ENCODE measurements around the gene HINT3.

HINT3 gene

DNA sequence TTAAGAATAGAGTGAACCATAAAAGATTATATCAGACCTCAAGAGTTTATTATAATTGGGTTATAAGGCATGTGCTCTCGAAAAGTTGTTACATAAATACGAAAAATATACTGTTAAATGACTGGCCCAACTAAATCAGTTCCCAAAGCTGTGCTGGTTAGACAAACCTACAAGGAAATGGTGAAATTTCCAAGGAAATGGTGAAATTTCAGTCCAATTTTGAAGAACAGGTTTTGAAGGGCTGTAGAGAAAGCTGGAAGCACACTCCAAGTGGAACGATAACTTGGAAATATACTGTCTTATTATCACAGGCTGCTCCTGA is 29.4 kb downstream of the HINT3 start:
- DNase-seq (ENCODE audit: low read depth), result no peak
- TF ChIP-seq, protein P1, sequence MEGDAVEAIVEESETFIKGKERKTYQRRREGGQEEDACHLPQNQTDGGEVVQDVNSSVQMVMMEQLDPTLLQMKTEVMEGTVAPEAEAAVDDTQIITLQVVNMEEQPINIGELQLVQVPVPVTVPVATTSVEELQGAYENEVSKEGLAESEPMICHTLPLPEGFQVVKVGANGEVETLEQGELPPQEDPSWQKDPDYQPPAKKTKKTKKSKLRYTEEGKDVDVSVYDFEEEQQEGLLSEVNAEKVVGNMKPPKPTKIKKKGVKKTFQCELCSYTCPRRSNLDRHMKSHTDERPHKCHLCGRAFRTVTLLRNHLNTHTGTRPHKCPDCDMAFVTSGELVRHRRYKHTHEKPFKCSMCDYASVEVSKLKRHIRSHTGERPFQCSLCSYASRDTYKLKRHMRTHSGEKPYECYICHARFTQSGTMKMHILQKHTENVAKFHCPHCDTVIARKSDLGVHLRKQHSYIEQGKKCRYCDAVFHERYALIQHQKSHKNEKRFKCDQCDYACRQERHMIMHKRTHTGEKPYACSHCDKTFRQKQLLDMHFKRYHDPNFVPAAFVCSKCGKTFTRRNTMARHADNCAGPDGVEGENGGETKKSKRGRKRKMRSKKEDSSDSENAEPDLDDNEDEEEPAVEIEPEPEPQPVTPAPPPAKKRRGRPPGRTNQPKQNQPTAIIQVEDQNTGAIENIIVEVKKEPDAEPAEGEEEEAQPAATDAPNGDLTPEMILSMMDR (IDR thresholded peaks at IDR 0.05; ENCODE audit: insufficient read depth, low read depth, low read length, missing control alignments), result no peak
- peak overlapping the region; percentile 88 for H3K4me3 ChIP-seq (ENCODE audit: low read length)

DNA sequence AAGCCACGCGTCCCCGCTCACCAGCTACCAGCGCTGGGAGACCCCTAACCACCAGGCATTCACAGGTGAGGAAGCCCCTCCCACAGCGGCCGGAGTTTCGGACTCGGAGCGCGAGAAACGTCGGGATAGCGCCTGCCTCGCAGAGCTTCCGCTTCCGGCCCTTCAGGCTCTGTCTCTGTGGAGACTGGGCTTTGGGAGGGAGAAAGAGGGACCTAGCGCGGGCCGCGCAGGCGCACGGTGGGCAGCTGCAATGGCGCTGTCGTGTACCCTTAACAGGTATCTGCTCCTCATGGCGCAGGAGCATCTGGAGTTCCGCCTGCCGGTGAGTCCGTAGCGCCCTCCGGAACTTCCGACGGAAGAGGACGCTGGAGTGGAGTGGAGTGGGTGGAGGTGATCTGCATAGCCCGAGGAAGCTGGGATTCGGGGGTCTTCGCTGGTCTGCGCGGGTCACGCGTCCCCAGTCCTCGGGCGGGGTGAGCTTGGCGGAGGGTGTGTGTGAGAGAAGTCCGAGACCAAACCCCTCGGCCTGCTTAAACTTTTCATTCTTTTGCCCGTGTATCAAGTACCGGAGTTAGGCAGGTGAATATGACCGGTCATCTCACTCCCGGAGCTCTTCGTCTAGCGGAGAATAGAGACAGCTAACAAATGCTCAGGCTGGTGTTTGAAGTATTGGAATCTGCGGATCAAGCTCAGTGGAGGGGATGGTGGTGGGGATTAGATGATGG is 29.9 kb downstream of the HINT3 start, which contains the start of gene TRMT11:
TRMT11 (plus strand) TSS at position 240 of the 725 bp plus-strand sequence; CDS start at position 251, 11 bp downstream.
- TF ChIP-seq, protein P1 (IDR thresholded peaks at IDR 0.05; ENCODE audit: insufficient read depth, low read depth, low read length, missing control alignments), result peak; percentile 17
- peak within 1 kb of the TSS; percentile 88 for H3K4me3 ChIP-seq (ENCODE audit: low read length)
- peak; percentile 92 for DNase-seq (ENCODE audit: low read depth)

DNA sequence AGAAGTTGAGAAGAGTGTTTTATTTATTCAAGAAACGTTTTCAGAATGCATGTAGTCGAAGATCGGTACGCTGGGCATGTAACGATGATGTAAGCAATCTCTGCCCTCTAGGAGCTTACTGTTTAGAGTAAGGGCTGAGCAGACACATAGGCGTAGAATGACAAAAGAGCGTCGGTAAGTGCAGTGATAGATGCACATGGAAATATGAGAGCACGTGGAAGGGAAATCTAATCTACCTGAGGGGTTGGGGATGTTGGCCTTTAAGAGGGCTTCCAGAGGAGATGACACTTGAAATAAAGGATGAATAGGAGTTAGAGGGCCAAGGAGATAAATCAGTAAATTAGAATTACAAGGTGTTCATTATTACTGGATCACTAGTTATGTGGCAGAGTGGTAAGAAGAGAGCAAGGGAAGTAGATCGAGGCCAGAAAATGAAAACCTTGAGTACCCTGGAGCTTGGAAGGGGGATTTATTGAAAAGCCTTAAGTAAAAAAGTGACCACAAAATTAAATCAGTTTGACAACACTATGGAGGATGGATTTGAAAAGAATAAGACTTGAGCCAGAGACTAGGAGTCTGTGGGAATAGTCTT is 30.6 kb downstream of the HINT3 start:
- TF ChIP-seq, protein P1 (IDR thresholded peaks at IDR 0.05; ENCODE audit: insufficient read depth, low read depth, low read length, missing control alignments), result no peak
- peak; percentile 40 for DNase-seq (ENCODE audit: low read depth)
- peak overlapping the region; percentile 88 for H3K4me3 ChIP-seq (ENCODE audit: low read length)

DNA sequence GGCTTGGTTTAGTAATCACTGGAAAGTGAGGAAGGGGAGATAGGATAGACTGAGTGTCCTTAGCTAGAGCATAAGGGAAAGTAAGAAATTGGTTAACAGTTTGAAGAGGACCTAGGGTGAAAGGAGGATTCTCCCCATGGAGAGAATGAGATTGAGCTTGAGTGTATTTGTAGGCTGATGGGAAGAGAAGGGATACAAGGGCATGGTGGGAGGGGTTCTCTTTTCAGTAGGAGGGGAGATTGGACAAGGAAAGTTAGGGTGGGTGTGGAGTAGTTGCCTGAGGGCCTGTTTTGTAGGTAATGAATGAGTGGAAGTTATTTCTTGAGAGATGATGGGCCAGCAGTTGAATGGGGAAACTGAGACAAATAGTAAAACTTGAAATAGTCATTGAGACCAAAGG is 31.7 kb downstream of the HINT3 start:
- DNase-seq (ENCODE audit: low read depth), result no peak
- TF ChIP-seq, protein P1 (IDR thresholded peaks at IDR 0.05; ENCODE audit: insufficient read depth, low read depth, low read length, missing control alignments), result no peak
- no peak overlapping the region for H3K4me3 ChIP-seq (ENCODE audit: low read length)

DNA sequence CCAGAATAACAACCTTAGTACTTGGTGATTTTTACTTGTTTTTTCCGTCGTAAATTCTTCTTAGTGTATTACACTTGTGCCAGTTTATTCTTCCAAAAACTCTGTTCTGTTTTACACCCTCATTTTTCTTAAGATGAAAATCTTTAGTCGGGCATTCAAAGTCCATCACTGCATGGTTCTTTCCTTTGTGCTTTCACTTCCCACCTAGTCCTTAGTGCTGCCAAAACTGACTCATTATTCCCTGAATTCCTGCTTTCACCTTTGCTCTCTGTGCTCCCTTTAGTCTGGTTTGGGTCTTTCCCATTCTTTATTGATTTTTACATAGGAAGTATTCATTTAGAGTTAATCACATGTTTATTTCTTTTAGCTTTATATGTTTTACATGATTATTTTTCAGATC is 33.1 kb downstream of the HINT3 start:
- no peak for DNase-seq (ENCODE audit: low read depth)
- no peak overlapping the region for H3K4me3 ChIP-seq (ENCODE audit: low read length)
- TF ChIP-seq, protein P1 (IDR thresholded peaks at IDR 0.05; ENCODE audit: insufficient read depth, low read depth, low read length, missing control alignments), result no peak

DNA sequence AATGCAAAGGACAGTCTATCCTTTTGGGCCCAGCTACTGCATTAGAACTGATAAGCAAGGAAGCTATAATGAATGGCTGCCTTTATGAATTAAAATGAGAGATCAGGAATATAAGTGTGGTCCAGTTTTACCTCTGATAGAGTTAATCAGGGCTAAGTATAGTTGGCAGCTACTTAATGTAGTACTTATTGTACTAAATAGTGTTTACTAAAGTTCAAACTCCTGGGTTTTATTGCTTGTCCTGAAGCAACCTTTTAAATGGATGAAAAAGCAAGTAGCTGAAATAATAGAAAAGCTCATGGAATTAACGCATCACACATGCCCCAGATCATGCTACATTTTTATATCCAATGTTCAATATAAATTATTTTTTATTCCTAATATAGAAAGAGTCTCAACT is 35.1 kb downstream of the HINT3 start:
- no peak for DNase-seq (ENCODE audit: low read depth)
- H3K4me3 ChIP-seq (ENCODE audit: low read length), result no peak overlapping the region
- TF ChIP-seq, protein P1 (IDR thresholded peaks at IDR 0.05; ENCODE audit: insufficient read depth, low read depth, low read length, missing control alignments), result no peak
